GM12878 (cell line): ENCODE data around the gene DIPK1A. TPM values are rescaled to one million over a fixed set of nuclear protein-coding genes. Genes with fewer than 3 reads are reported as not detected.

Experiments used
- BHLHE40 ChIP-seq, 2 experiments: fragments of 450-650 bp in 1 of 2; IDR thresholded peaks; 2 replicates each; pipeline ENCODE4 v1.6.1; 2011 to 2017; ENCODE audit warnings: low read depth in 2 of 2, borderline replicate concordance in 1 of 2, improper control_type of control experiment in 1 of 2, low read length in 1 of 2, mild to moderate bottlenecking in 1 of 2
- BMI1 ChIP-seq: fragments of 450-650 bp; IDR thresholded peaks from 2 replicates; pipeline ENCODE4 v1.6.1; 2016; ENCODE audit warnings: mild to moderate bottlenecking, moderate library complexity, borderline replicate concordance
- BRCA1 ChIP-seq: IDR thresholded peaks from 2 replicates; pipeline ENCODE4 v1.6.1; 2011; ENCODE audit warnings: low read depth, low read length, improper control_type of control experiment
- CREM ChIP-seq: IDR thresholded peaks from 2 replicates; pipeline ENCODE4 v1.6.1; 2014; ENCODE audit warnings: antibody characterized with exemption, low read depth
- GABPA ChIP-seq: IDR thresholded peaks from 2 replicates; pipeline ENCODE4 v1.6.1; 2014; ENCODE audit warnings: antibody characterized with exemption, low read depth, mild to moderate bottlenecking, inconsistent platforms
- HDAC2 ChIP-seq: fragments of 200-600 bp; sonication (generic); IDR thresholded peaks from 2 replicates; pipeline ENCODE4 v1.6.1; 2017
- HDAC6 ChIP-seq: fragments of 200-600 bp; sonication (generic); IDR thresholded peaks from one replicate; pipeline ENCODE4 v1.8.0; 2017; ENCODE audit warnings: antibody characterized with exemption; ENCODE audit not compliant: unreplicated experiment
- HSF1 ChIP-seq: fragments of 150-350 bp; IDR thresholded peaks from 2 replicates; pipeline ENCODE4 v1.6.1; 2014; ENCODE audit warnings: mild to moderate bottlenecking, low read depth, low read length
- KLF5 ChIP-seq: fragments of 450-650 bp; IDR thresholded peaks from 2 replicates; pipeline ENCODE4 v1.6.1; 2014; ENCODE audit warnings: mild to moderate bottlenecking; ENCODE audit not compliant: partially characterized antibody
- MEF2B ChIP-seq: fragments of 450-650 bp; IDR thresholded peaks from 2 replicates; pipeline ENCODE4 v1.6.1; 2018; ENCODE audit warnings: mild to moderate bottlenecking, moderate library complexity; ENCODE audit not compliant: partially characterized antibody, poor library complexity, severe bottlenecking
- NFXL1 ChIP-seq: fragments of 450-650 bp; IDR thresholded peaks from 2 replicates; pipeline ENCODE4 v1.6.1; 2017; ENCODE audit warnings: antibody characterized with exemption, mild to moderate bottlenecking, borderline replicate concordance
- NKRF ChIP-seq: fragments of 450-650 bp; conservative IDR thresholded peaks from 2 replicates; pipeline ENCODE4 v1.6.1; 2017; ENCODE audit warnings: mild to moderate bottlenecking, moderate library complexity
- NR2C2 ChIP-seq: IDR thresholded peaks from 2 replicates; pipeline ENCODE4 v1.6.1; 2011; ENCODE audit warnings: borderline replicate concordance, low read depth; ENCODE audit not compliant: control insufficient read depth, insufficient read length
- SIN3A ChIP-seq: IDR thresholded peaks from 2 replicates; pipeline ENCODE4 v1.6.1; 2012; ENCODE audit warnings: low read depth, low read length, improper control_type of control experiment
- SIX5 ChIP-seq: IDR thresholded peaks from 2 replicates; pipeline ENCODE4 v1.6.1; 2011; ENCODE audit warnings: mild to moderate bottlenecking, low read depth, low read length, moderate library complexity; ENCODE audit not compliant: severe bottlenecking
- SKIL ChIP-seq: fragments of 450-650 bp; IDR thresholded peaks from 2 replicates; pipeline ENCODE4 v1.6.1; 2017; ENCODE audit warnings: mild to moderate bottlenecking, low read depth, inconsistent platforms; ENCODE audit not compliant: poor library complexity, severe bottlenecking
- SMAD1 ChIP-seq: fragments of 450-650 bp; IDR thresholded peaks from 2 replicates; pipeline ENCODE4 v1.6.1; 2018; ENCODE audit warnings: mild to moderate bottlenecking, low read depth; ENCODE audit not compliant: partially characterized antibody
- TAF1 ChIP-seq: IDR thresholded peaks from 2 replicates; pipeline ENCODE4 v1.6.1; 2011; ENCODE audit warnings: mild to moderate bottlenecking, low read depth, low read length, borderline replicate concordance
- TCF3 ChIP-seq: IDR thresholded peaks from 2 replicates; pipeline ENCODE4 v1.6.1; 2012; ENCODE audit warnings: low read depth, mild to moderate bottlenecking, low read length, borderline replicate concordance; ENCODE audit not compliant: insufficient read depth
- ZBED1 ChIP-seq: IDR thresholded peaks from 2 replicates; pipeline ENCODE4 v1.6.1; 2016; ENCODE audit warnings: borderline replicate concordance
- ZBTB33 ChIP-seq: fragments of 450-650 bp; IDR thresholded peaks from 2 replicates; pipeline ENCODE4 v1.6.1; 2017; ENCODE audit warnings: mild to moderate bottlenecking
- ZNF217 ChIP-seq: fragments of 450-650 bp; IDR thresholded peaks from 2 replicates; pipeline ENCODE4 v1.6.1; 2017; ENCODE audit warnings: antibody characterized with exemption, mild to moderate bottlenecking
- ZNF622 ChIP-seq: fragments of 450-650 bp; IDR thresholded peaks from 2 replicates; pipeline ENCODE4 v1.6.1; 2017; ENCODE audit warnings: mild to moderate bottlenecking, inconsistent platforms
- polyA plus RNA-seq, 11 experiments: library from polyadenylated mRNA; depleted of rRNA in 4 of 11; unstranded in 6 of 11; stranded (reverse) in 5 of 11; fragments of >200 nt; fragmentation: Nextera tagmentation in 4 of 11; fragmentation: Illumina TruSeq in 1 of 11; extraction: Ambion mirVana in 4 of 11; extraction: Trizol in 1 of 11; gene quantifications; 1 replicate in 1 of 11; 2 replicates in 10 of 11; pipeline versions ENCODE4 v1.2.1 to v1.2.3, GENCODE V29; 2011 to 2016; ENCODE audit warnings: inconsistent platforms in 2 of 11, missing spikeins in 2 of 11, low read depth in 1 of 11
- total RNA-seq, 4 experiments: library from RNA; depleted of rRNA in 3 of 4; stranded (reverse); fragments of >200 nt in 3 of 4; fragmentation: Illumina TruSeq in 1 of 4; extraction: Trizol in 1 of 4; gene quantifications; 2 replicates each; pipeline versions ENCODE4 v1.2.1 to v1.2.3, GENCODE V29; 2013 to 2021

Gene DIPK1A
- total and polyA plus RNA-seq, 10 of the 15 experiments (the other 5 are each of a cell fraction or from before 2014, with no cell fraction given): 4.9 to 15.0 (median 9.7) TPM

- TF ChIP-seq ZNF622: no peak
- peak; percentile 65; the same call in 1 of the 2 replicates for TF ChIP-seq NKRF
- no peak for TF ChIP-seq HDAC6
- no peak for TF ChIP-seq GABPA
- no peak for TF ChIP-seq NFXL1
- TF ChIP-seq BRCA1: no peak
- TF ChIP-seq NR2C2: no peak
- no peak for TF ChIP-seq SKIL
- TF ChIP-seq TCF3: no peak; the same call in 1 of the 2 replicates
- no peak for TF ChIP-seq HSF1
- TF ChIP-seq ZBTB33: no peak
- TF ChIP-seq MEF2B: peak; percentile 47
- peak in 1 of 2 experiments; percentile 21; a peak in 1 of 4 replicates for TF ChIP-seq BHLHE40 (IDR thresholded peaks at IDR 0.05; ENCODE audit: borderline replicate concordance in 1 of 2, low read depth in 2 of 2, low read length in 1 of 2)
- TF ChIP-seq SIN3A: no peak
- no peak for TF ChIP-seq KLF5
- no peak for TF ChIP-seq BMI1
- TF ChIP-seq TAF1: peak; percentile 28; the same call in 1 of the 2 replicates
- TF ChIP-seq CREM: peak; percentile 43
- no peak for TF ChIP-seq ZBED1
- no peak for TF ChIP-seq SMAD1
- TF ChIP-seq SIX5: no peak
- TF ChIP-seq ZNF217: 0 out of 2 replicates have a peak, but pooled peaks have one; percentile 5
- TF ChIP-seq HDAC2: no peak
Observed at GRCh38 chr1:92961896-92962752, 862 bp upstream of the DIPK1A start (continued).
